WERI-Rb-1 (cell line): ENCODE measurements around the gene ATP13A3.
"Not testable (repeated sequence)": the region's sequence is repeated elsewhere in the genome, so short reads cannot be mapped to it uniquely, and the experiment has no call there.

Source experiments
- DNase-seq: peaks from one replicate; pipeline ENCODE4 v3.0.0-alpha.2; 2020
- H3K27ac ChIP-seq: fragments of 250-450 bp; sonication (Bioruptor Pico); 2 replicates; pipeline ENCODE4 v1.5.1; 2020; ENCODE audit warnings: mild to moderate bottlenecking, moderate library complexity
- H3K27me3 ChIP-seq: fragments of 250-450 bp; sonication (Bioruptor Pico); 2 replicates; pipeline ENCODE4 v1.5.1; 2021; ENCODE audit warnings: mild to moderate bottlenecking, low read depth, moderate library complexity; ENCODE audit not compliant: insufficient read depth, severe bottlenecking
- H3K36me3 ChIP-seq: fragments of 250-450 bp; sonication (Bioruptor Pico); 2 replicates; pipeline ENCODE4 v1.5.1; 2020; ENCODE audit warnings: mild to moderate bottlenecking, moderate library complexity
- H3K4me3 ChIP-seq: 2 replicates; pipeline ENCODE4 v1.5.1; 2011; ENCODE audit warnings: low read depth, mild to moderate bottlenecking, control low read depth, low read length
- H3K9me3 ChIP-seq: fragments of 250-450 bp; sonication (Bioruptor Pico); 2 replicates; pipeline ENCODE4 v1.5.1; 2021; ENCODE audit warnings: mild to moderate bottlenecking, moderate library complexity; ENCODE audit not compliant: severe bottlenecking
- TF ChIP-seq, protein P1 (sequence below): IDR thresholded peaks from 2 replicates; pipeline ENCODE4 v1.5.1; 2011; ENCODE audit warnings: low read depth, mild to moderate bottlenecking, control low read depth, inconsistent platforms, low read length

Gene ATP13A3

DNA sequence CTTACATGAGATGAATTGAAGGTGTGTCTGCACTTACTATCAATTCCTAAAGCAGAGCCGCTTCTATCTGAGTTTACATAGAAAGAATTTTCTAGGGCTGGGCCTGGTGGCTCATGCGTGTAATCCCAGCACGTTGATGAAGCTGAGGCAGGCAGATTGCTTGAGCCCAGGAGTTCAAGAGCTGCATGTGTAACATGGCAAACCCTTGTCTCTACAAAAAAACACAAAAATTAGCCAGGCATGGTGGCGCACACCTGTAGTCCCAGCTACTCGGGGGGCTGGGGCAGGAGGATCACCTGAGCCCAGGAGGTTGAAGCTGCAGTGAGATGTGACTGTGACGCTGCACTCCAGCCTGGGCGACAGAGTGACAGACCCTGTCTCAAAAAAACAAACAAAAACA is 18.1 kb upstream of the ATP13A3 start:
- no peaks in the 10 kb centered on the region for H3K27me3 ChIP-seq
- no peaks in the 10 kb centered on the region for H3K36me3 ChIP-seq
- no peak overlapping the region for H3K4me3 ChIP-seq
- TF ChIP-seq, protein P1, sequence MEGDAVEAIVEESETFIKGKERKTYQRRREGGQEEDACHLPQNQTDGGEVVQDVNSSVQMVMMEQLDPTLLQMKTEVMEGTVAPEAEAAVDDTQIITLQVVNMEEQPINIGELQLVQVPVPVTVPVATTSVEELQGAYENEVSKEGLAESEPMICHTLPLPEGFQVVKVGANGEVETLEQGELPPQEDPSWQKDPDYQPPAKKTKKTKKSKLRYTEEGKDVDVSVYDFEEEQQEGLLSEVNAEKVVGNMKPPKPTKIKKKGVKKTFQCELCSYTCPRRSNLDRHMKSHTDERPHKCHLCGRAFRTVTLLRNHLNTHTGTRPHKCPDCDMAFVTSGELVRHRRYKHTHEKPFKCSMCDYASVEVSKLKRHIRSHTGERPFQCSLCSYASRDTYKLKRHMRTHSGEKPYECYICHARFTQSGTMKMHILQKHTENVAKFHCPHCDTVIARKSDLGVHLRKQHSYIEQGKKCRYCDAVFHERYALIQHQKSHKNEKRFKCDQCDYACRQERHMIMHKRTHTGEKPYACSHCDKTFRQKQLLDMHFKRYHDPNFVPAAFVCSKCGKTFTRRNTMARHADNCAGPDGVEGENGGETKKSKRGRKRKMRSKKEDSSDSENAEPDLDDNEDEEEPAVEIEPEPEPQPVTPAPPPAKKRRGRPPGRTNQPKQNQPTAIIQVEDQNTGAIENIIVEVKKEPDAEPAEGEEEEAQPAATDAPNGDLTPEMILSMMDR = no peak
- H3K27ac ChIP-seq = no peak overlapping the region
- DNase-seq = no peak
- H3K9me3 ChIP-seq = no peaks in the 10 kb centered on the region

GRCh38 chr3:194504146-194504545 is 17.3 kb upstream of the ATP13A3 start:
- no peak for DNase-seq
- no peak overlapping the region for H3K27ac ChIP-seq
- no peaks in the 10 kb centered on the region for H3K36me3 ChIP-seq
- H3K27me3 ChIP-seq = no peaks in the 10 kb centered on the region
- TF ChIP-seq, protein P1 = no peak
- no peaks in the 10 kb centered on the region for H3K9me3 ChIP-seq
- H3K4me3 ChIP-seq = no peak overlapping the region

DNA sequence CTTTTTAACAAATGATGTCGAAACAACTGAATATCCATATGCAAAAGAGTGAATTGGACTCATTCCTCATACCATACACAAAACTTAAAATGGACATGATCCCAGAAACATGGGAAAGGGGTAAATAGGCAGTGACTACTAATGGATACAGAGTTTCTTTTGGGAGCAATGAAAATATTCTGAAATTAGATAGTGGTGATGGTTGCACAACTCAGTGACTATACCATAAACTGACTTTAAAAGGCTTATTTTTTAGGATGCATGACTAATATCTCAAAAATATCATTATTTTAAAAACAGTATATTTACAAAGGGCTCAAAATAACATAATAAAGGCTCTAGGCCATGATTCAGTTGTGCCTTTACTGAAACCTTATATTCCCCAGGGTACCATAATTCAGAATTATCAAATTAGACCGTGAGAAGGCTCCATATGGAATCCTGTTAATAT is 16.3 kb upstream of the ATP13A3 start:
- Histone ChIP-seq H3K4me3 (no peak overlapping the region), H3K36me3 (no peaks in the 10 kb centered on the region), H3K9me3 (no peaks in the 10 kb centered on the region), H3K27ac (no peak overlapping the region), H3K27me3 (no peaks in the 10 kb centered on the region)
- TF ChIP-seq, protein P1 = no peak
- DNase-seq = no peak

GRCh38 chr3:194500198-194500597 is 13.4 kb upstream of the ATP13A3 start:
- Histone ChIP-seq H3K9me3 (no peaks in the 10 kb centered on the region), H3K27ac (no peak overlapping the region), H3K36me3 (no peaks in the 10 kb centered on the region), H3K4me3 (no peak overlapping the region), H3K27me3 (no peaks in the 10 kb centered on the region)
- TF ChIP-seq, protein P1 = no peak
- DNase-seq = no peak

- DNase-seq, H3K9me3 ChIP-seq, H3K27ac ChIP-seq, H3K4me3 ChIP-seq, H3K36me3 ChIP-seq, H3K27me3 ChIP-seq: not testable (repeated sequence)
Observed at GRCh38 chr3:194499516-194499915, 12.7 kb upstream of the ATP13A3 start.

DNA sequence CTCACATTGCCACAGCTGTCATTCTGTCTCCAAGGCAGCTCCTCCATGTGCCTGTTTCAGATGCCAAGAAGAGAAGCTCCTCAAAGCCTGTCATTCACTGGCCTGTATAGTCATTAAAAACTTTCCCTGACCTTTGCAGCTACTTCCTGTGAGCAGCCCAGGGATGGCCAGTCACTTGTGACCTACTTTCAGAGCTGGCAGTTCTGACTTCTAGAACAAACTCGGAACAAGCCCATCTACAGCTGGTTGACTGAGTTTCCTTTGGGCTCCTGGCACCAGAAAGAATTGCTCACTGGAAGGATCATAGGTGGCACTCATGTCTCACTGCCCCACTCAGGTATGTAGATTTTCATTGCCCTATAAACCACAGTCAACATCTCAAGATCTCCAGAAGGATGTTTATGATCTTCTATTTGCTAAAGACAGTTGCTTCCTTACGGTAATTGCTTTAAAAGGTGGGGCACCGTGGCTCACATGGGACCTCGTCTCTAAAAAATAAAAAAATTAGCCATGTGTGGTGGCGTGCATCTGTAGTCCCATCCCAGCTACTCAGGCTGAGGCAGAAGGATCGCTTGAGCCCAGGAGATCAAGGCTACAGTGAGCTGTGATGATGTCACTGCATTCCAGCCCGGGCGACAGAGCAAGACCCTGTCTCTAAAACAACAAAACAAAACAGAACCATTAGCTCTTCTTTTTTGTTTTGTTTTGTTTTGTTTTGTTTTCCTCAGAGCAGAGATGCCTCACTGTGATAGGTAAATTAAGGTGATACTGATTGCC is 11.2 kb upstream of the ATP13A3 start:
- no peaks in the 10 kb centered on the region for H3K36me3 ChIP-seq
- H3K9me3 ChIP-seq = no peaks in the 10 kb centered on the region
- H3K27ac ChIP-seq = no peak overlapping the region
- TF ChIP-seq, protein P1 = no peak
- H3K4me3 ChIP-seq = no peak overlapping the region
- H3K27me3 ChIP-seq = no peaks in the 10 kb centered on the region
- DNase-seq = no peak
